GM08714 (cell line): ENCODE data around the gene ELMOD1.

Experiments used
- H3K4me3 ChIP-seq: fragments of 200-500 bp; sonication (Bioruptor generic); 2 replicates; pipeline ENCODE4 v1.5.1; 2014; ENCODE audit warnings: mild to moderate bottlenecking, low read length, inconsistent platforms
- ZNF274 ChIP-seq: IDR thresholded peaks from 2 replicates; pipeline ENCODE4 v1.6.1; 2012; ENCODE audit warnings: mild to moderate bottlenecking, low read depth, low read length

Gene ELMOD1

DNA sequence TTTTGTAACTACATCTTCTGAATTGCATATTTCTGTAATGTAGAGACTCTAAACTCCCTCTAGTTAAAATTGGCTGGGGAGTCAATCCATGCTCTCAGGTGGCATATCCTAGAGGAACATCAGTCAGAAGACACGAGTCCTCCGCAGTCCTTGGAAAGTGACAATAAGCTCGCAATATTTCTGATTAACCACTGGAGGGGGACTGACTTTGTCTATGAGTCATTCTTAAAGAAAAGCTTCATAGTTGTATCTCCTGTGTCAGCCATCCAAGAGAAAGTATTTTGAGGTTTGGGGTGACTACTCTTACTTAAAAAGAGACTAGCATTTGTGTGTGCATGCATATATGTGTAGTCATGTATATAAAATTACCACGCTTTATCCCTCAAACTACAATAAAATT is 60.7 kb downstream of the ELMOD1 start:
- no peak overlapping the region for H3K4me3 ChIP-seq
- no peak for TF ChIP-seq ZNF274

DNA sequence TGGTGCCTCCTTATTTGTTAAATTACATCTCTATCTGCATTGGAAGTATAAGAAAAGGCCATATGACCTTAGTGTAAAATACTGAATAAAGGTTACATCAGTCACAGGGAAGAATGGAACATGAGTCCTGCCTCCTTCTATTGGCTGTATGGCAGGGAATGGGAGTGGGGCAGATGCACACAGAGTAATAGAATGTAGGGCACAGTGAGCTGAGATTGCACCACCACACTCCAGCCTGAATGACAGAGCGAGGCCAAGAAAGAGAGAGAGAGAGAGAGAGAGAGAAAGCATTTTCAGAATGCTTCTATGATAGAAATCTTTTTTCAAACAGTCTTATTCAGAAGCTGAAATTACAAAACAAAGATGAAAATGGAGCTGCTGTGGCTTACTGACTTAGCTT is 62.1 kb downstream of the ELMOD1 start:
- H3K4me3 ChIP-seq: no peak overlapping the region
- no peak for TF ChIP-seq ZNF274

DNA sequence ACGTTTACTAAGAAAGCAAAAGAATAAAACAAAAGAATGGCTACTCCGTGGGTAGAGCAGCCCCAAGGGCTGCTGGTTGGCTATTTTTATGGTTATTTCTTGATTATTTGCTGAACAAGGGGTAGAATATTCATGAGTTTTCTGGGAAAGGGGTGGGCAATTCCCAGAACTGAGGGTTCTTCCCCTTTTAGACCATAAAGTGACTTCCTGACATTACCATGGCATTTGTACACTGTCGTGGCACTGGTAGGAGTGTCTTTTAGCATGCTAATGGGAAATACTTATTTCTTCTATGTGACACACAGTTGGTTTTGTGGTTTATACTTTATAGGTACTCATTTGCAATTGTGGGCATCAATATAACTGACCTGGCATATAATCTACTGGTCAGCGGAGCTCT is 64.7 kb downstream of the ELMOD1 start:
- H3K4me3 ChIP-seq: no peak overlapping the region
- no peak for TF ChIP-seq ZNF274

DNA sequence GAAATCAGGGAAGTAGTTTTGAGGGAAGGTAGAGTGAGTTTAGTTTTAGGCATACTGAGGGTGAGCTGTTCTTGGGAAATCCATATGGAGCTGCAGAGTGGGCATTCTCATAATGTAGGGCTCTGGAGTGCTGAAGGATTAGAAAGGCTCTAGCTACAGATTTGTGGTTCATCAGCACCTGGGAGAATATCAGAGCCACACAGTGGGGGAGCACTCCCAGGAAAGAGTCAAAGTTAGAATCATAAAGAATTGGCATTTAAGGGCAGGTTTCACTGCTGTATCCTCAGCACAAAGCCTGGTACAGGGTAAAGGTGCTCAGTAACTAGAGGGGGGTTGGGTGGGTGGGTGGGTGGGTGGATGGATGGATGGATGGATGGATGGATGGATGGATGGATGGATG is 68.4 kb downstream of the ELMOD1 start:
- no peak for TF ChIP-seq ZNF274

DNA sequence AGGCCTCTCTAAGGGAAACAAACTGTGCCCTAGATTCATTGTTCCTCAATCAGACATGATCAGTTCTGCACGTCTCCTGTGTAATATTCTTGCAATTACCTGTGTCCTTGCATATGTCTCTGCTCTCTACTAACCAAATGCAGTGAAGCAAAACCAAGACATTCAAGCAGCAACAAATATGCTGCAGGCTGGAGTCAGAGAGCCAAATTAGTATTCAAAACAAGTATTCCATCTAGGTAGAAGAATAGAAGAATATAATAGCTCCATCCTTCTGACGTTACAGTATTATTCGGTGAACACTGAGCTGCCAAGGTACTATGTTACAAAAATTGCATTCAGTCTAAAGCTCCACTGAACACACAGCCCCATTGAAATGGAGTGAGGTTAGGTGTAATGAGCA is 69.1 kb downstream of the ELMOD1 start:
- no peak for TF ChIP-seq ZNF274
- no peak overlapping the region for H3K4me3 ChIP-seq

More for the DNA sequence above, 68.4 kb downstream of the ELMOD1 start:
- H3K4me3 ChIP-seq: no peak overlapping the region

DNA sequence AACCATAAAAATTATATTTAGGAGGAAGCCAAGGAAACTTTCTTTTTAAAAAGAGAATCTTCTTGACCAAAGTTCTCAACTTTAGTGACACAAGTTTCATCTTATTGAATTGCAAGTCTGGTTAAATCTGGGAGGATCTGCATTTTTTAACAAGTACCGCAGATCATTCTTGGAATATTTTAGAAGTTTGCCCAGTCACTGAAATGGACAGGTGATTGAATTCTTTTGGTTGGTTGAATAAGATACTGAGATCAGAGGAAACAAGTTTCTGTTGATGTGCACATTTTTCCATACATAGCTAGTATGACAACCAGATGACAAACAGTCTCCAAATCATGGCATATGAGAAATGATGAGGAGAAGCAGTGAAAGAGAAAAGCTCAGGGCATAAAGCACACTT is 70.7 kb downstream of the ELMOD1 start:
- no peak for TF ChIP-seq ZNF274

DNA sequence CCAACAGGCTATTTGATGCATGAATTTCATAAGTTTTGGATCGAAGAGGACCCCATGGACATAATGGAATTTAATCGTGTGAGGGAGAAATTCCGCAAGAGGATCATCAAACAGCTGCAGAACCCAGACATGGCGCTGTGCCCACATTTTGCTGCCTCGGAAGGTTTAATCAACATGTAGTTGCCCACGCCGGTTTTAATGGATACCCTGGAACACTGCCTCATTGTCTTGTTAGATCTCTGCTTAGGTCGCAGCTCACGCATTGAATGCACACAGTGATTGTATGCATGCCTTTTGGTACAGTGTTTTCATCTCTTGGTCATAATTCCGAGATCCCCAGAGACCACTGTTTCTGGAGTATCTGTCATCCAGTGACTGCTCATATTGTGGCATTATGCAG is 74.1 kb downstream of the ELMOD1 start:
- TF ChIP-seq ZNF274: no peak
- H3K4me3 ChIP-seq: no peak overlapping the region

More for the DNA sequence above, 70.7 kb downstream of the ELMOD1 start:
- H3K4me3 ChIP-seq: no peak overlapping the region

DNA sequence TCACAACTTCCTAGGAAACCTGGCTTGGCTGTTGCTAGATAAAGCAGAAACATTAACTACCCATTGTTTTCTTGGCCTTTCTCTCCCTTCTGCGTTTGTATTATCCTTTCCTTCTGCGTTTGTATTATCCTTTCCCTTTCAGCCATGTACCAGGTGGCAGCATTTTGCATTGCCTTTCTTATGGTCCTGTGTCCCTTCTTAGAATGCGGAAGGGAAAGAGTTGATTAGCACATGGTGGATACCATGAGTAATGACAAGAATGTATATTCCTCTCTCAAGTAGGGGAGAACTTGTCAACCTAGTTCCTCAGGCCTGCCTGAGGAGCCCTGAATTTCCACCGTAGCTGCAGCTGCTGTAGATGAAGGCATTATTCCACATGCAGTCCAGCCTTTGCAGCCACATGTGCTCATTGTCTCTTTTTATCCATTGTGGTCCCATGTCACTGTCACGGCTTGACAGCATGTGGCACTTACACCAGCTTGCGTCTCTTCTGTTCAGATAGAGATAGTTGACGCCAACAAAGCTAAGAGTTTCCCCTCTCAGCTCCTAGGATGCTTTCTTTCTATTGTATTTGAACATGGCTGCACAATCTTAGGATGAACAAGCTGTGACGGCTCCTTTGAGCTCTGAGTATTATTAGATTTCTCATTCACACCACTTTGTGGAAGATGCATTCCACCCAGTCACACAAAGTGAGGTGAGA is 76.1 kb downstream of the ELMOD1 start:
- TF ChIP-seq ZNF274: no peak
- no peak overlapping the region for H3K4me3 ChIP-seq

DNA sequence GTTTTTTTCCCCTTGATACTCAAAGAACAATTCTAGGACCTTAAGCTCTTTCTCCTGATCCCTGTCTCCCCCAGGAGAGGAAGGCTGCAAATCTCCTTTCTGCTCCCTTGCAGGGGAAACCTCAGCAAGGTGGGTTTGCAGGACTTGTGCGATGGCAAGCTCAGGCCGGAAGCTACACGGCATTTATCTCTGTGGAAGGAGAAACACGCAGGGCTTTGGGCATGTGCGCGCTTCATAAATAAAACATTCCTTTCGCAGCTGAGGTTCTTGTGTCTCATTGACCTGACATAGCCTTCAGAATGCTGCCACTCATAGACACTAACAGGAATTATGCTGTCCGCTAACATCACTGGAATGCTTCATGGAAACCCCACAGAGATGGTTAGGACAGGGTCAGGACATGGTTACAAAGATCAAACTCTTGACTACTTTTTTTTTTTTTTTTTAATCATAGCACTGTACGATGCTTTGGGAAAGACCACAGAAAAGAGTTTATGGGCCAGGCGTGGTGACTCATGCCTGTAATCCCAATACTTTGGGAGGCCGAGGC is 78.3 kb downstream of the ELMOD1 start:
- H3K4me3 ChIP-seq: no peak overlapping the region
- no peak for TF ChIP-seq ZNF274

DNA sequence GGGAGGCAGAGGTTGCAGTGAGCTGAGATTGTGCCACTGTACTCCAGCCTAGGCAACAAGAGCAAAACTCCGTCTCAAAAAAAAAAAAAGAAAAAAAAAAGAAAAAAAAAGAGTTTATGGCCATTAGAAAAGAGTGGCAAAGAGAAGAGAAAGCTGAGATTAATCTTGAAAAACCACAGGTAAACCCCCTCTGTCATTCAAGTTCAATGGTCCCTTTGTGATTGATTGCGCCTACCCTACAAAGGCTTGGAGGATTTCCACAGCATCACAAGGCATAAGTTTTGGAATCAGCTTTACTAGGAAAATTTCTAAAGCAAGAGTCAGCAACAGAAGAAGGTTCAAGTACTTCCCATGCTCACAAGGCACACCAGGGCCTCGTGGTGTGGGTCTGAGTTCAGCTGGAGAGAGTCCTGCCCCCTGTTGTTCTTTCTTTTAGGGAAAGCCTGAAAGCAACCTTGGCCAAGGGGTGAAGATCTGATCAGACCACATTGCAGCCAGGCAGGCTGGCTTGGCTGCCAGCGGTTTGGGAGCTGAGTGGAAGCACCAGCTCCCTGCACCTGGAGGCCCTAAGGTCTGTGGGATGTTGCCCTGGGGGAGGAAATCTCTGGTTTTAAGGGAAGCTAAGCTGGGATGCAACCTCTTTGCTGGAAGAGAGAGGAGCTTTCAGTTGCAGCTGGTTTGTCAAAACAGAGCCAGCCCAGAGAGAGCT is 79.1 kb downstream of the ELMOD1 start:
- no peak for TF ChIP-seq ZNF274
- H3K4me3 ChIP-seq: no peak overlapping the region

DNA sequence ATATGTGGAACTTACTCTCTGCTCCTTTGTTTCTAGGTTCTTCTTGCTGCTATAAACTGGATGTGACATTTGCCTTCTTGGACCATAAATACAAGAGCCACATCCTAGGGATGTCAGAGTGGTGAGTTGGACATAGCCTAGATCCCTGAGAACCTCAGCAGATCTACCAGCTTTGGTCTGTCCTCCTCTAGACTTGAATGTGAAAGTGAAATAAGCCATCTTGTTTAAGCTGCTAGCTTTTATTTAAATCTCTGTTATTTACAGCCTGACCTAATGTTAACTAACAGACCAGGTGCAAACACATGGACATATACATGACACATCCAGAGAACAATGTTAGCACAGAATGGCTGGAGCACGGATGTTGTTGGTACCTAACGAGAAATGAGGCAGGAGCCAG is 85.0 kb downstream of the ELMOD1 start:
- H3K4me3 ChIP-seq: no peak overlapping the region

DNA sequence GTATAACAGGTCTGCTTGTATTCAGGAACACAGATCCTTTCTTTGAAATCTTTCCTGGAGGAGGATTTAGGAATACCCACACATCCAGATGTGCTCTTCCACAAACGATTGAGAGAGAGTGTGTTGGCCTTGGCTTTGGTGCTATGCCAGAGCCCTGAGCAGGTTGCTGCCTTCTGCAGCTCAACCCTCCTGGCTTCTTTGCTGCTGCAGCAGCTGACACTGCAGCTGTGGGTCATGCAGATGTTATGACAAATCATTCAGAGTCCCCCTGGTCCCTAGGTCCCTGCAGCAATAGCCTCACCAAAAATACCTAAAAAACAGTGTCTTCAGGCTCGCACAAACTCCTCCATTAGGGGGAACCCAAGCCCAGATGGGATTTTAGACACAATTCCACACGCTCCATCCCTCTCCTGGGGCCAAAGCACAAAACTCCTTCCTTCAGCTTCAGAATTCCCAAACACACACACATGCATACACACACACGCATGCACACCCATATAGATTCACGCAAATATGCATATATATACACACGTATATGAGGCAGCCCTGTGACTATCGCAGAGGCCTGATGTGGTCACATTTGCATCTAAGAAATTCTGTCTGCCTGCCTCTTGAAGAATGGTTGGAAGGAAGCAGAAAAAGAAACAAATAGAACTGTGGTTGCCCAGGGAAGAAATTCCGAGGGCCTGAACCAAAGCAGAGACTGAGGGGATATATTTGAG is 85.5 kb downstream of the ELMOD1 start:
- no peak for TF ChIP-seq ZNF274
- H3K4me3 ChIP-seq: no peak overlapping the region

More for the DNA sequence above, 85.0 kb downstream of the ELMOD1 start:
- TF ChIP-seq ZNF274: no peak

DNA sequence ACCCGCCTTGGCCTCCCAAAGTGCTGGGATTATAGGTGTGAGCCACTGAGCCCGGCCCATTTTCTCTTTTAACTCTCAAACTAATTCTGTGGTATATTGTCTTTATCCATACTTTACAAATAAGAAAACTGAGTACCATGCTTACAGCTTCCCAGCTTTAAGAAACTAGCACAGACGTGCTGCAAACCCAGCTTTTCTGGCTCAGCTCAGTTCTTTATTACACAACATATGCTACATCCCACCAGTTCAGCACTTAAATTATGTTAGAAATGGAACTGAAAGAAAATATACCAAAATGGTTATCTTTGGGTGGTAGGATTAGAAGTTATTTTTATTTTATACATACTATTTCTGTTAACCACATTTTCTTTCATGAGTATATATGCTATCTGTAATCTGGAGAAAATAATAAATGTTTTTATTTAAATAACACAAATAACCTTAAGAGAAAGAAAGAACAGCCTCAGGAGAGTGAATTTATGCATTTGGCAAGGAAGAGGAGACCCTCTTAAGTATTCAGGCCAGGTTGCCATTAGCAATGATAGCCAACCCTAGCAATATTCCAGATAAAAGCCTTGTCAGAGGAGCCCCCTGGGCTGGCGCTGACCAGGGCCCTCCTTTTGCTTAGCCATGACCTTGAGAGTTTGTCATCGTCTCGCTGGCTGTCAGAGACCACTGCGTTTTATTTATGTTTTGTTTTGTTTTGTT is 87.1 kb downstream of the ELMOD1 start:
- no peak overlapping the region for H3K4me3 ChIP-seq
- no peak for TF ChIP-seq ZNF274

DNA sequence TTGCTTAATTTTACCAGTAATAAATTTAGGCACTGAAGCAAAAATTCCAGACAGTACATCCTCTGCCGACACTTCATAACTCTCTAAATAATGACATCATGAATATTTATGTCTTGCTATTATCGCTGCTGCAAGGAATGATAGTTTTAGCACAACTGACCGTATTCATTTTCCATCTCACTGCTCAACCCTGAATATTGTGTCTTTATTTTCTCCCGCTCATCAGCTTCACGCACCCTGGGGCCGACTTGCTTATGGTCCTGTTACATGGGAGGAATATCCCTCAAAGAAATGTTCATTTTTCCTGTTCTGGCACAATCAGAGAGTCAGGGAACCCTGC is 87.7 kb downstream of the ELMOD1 start:
- no peak for TF ChIP-seq ZNF274

More for the DNA sequence above, 87.7 kb downstream of the ELMOD1 start:
- H3K4me3 ChIP-seq: no peak overlapping the region
